Lung microvascular endothelial cell (primary cell): Measurements from ENCODE around the gene DIP2A. TPM values are rescaled to one million over a fixed set of nuclear protein-coding genes. Genes with fewer than 3 reads are reported as not detected.
A peak's percentile ranks its signal among the peaks of the same experiment; 100 is the strongest.

Experiments used
- DNase-seq, 2 donors: peaks; one replicate each; pipeline versions ENCODE4 v3.0.0 to v3.0.0-alpha.2; 2010; ENCODE audit warnings: low read depth in 2 of 2
- total RNA-seq: library from RNA; depleted of rRNA; stranded (reverse); fragments of >200 nt; gene quantifications from 2 replicates; pipeline ENCODE4 v1.2.1, GENCODE V29; 2014

The DIP2A gene
- total RNA-seq, 1 donor from 2014 or later, result 29.8 TPM

DNA sequence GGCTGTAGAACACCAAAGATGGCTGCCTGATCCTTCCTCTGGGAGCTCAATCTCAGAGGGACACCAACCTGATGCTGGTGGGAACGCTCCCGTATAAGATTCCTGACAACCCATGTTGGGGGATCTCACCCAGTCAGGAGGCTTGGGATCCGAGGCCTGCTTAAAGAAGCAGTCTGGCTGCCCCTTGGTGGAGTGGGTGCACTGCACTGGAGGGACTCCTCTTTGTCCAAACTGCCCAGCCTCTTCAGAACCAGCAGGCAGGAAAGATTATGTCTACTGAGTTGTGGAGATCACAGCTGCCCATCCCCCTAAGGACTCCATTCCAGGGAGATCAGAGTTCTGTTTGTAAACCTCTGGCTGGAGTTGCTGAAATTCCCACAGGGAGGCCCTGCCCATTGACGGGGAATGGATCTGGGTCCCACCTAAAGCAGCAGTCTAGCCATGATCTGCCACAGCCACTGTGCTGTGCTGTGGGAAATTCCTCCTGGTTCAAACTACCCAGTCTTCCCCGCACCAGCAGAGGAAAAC is 123.2 kb downstream of the DIP2A start:
- DNase-seq, result no peak

DNA sequence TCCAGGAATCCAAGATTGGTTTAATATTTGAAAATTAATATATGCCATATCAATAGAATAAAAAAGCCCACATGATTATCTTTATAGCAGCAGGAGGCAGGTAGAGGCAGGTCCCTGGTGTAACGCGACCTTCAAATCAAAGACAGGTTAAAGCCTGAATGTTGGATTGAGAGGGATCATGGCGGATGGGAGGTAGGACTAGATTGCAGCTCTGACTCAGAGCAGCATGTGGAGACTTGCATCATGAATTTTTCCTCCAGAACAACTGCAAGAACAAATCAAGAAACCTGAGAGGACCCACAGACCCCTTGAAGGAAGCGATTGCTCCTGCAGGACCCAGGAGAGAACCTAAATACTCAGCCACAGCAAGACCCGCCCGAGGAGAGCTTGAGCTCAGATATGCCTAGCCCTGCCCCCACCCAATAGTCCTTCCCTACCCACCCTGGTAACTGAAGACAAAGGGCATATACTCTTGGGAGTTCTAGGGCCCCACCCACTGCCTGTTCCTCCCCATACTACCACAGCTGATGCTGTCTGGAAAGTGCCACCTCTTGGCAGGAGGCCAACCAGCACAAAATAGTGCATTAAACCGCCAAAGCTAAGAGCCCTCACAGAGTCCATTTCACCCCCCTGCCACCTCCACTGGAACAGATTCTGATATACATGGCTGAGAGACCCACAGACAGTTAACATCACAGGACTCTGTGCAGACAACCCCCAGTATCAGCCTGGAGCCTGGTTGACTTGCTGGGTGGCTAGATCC is 126.7 kb downstream of the DIP2A start:
- no peak for DNase-seq

DNA sequence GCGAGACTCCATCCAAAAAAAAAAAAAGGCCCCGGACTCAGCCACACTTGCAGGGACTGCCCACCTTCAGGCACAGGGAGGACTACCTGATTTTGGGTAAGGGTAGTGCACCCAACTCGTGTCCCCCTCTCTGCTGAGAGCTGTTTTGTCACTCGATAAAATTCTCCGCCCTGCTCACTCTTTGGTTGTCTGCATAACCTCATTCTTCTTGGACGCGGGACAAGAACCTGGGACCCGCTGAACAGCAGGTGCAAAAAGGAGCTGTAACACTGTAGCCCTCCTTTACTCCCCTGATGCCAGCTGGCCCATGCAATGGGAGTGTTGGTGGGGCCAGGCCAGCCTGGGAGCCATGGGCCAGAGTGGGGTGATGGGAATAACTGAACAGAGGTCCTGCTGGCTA is 135.6 kb downstream of the DIP2A start:
- DNase-seq, result peak in 1 of 2 donors; percentile 12

DNA sequence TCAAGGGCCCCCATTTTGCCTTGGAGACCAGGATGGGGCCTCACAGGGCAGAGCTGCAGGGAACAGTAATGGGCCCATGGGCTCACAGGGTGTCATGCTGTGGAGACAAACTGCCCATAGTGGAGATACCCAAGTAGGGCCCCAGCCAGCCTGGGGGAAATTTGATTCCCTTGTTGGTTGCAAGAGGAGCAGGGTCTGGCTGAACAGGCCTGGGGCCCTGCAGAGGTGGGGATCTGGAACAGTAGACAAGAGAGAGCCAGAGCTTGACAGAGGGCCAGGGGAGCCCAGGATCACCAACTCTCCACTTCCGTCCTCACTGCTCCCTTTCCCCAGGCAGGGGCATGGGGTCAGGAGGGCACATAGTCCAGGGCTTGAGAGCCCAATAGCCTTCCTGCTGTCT is 137.5 kb downstream of the DIP2A start:
- DNase-seq, result no peak

DNA sequence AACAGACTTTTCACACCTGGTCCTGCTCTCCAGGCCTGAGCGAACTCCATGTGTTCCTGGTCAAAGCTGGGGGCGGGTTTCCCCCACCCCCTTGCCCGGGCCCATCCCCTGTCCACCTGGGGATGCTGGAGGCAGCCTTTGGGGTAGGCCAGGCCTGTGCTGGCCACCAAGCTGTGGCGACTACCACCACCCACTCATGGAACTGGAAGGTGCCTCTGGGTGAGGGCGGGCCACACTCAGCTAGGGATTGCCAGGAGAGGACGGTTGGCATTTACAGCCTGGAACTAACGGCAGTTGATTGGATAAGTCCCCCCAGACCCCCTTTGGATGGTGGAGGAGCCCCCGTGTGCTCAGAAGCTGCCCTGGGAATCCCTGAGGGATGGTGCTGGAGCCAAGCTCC is 138.3 kb downstream of the DIP2A start:
- DNase-seq, result no peak

DNA sequence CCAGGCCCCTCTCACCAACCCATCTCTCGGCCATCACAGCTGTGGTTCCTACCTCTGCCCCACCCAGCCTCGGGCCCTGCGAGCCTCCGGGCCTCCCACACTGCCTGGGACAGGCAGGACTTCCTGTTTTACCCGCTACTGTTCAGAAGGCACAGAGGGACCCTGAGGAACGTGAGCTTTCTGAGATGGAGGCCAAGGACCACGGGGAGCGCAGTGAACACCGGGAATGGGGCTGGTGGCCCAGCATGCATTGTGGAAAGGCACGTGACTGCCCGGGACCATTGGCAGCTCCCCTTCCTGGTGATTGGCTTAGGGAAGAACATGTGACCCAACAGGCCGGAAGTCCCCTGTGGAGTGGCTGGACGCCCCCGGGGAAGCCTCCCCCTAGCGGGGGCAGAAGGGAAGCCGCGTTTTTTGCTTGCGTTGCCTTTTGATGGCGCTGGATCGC is 139.2 kb downstream of the DIP2A start:
- no peak for DNase-seq

DNA sequence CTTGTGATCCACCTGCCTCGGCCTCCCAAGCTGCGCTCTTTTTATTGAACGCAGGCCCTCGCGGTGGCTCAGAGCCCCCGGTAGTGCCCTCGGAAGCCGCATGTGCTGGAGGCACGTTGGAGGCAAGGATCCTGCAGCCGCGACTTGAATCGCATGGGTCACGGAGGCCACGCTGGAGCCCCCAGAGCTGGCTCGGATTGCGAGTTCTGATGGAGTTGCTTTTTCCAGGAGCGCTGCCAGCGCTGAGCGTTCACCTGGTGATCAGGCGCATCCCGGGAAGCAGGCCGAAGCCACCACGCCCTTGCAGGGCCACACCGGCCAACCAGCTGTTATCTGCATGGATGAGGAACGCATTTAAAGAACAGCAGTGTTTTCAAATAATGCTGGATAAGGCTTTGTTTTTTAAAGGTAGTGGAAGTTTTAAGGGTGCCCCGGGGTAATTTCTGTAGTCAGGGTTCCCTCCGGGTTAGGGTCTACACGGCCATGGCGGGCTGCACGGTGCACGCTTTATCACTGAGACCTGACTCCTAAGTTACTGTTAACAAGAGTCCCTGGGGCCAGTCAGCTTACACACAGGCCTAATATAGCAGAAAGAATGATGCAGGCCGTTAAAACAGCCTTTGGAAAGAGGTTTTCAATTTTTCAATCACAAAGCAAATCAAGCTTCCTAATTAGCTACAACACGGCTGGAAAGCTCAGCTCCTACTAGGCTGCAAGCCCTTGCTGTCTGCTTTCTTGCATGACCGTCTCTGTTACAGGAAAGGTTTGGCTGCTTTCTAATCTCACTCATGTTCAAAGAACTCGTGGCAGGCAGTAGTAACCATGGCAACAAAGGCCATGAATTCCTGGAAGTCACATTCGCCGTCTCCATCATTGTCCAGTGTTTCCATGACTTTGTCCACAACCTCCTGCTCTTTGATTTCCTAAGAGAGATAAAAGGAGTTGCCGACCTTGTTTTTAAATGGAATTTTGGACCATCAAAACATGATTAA is 140.2 kb downstream of the DIP2A start:
- DNase-seq, result peak; percentile 94 to 95

DNA sequence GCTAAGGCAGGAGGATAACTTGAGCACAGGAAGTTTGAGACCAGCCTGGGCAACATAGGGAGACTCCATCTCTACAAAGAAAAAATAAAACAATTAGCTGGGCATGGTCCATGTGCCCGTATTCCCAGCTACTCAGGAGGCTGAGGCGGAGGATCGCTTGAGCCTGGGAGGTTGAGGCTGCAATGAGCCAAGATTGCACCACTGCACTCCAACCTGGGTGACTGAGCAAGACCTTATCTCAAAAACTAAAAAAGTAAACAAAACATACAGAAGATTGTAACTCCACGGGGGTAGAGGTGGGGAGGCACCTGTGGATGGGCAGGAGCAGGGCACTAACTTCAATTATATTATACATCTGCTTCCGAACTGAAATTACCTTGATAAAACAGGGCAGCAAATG is 141.6 kb downstream of the DIP2A start:
- DNase-seq, result no peak

DNA sequence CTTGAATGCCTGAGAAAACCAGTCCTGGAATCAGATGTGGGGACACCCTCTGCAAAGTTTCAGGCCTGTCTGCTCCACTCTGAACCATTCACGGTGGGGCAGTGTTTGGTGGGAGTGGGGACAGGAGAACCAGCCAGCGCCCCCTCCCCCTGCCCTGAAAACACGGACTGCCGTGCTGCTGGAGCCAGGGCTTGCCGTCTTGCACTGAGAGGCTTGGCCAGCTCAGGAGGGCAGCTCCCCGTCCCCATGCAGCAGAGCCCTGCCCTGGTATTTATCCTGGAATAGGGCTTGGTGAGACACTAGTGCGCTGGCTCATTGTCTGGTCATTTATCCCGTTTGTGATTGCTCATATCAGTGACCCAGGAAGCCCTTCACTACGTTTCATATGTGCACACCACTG is 142.3 kb downstream of the DIP2A start:
- DNase-seq, result no peak

DNA sequence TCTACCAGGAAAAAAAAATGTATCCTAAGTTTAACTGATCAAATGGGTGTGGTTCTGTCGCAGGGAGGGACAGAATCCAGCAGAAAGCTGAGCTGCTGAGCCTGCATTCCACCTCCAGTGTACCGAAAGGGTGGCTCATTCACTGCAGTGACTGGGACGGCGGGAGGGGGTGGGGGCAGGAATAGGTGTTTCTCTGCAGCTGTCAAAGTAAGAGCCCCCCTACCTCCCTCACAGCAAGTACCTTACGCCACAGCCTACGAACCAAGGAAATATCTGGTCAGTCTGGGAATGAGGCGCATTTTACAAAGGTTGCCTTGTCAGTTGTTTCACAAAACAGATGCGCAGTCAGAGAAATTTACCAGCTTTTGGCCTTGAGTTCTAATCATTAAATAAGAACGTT is 144.5 kb downstream of the DIP2A start:
- DNase-seq, result no peak

DNA sequence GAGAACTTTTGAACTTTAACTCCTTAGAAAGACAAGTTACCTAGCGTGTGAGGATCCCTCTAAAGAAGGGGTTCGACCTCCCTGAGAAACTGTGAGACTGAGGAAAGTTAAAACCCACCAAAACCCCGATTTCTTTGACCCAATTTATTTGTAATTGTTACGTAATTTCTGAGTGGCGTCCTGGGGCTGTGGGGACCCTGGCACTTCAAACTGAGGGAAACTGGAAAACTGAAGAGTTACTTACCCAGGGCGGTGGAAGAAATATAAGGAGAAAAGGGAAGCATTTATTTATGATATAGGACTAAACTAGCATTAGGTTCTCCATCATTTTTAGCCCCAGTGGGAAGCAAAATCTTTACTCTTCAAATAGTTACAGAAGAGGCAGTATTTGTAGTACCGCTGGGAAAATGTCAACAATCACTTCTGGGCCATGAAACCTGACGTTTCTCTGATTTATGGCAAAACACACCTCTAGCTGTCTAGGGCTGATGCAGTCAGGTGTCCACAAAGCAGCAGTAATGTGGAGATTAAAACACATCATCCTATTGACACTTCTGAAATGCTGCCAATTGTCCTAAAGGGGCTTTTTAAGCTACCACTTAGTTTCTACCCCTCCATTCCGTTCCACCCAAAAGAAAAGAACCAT is 145.8 kb downstream of the DIP2A start:
- DNase-seq, result no peak

DNA sequence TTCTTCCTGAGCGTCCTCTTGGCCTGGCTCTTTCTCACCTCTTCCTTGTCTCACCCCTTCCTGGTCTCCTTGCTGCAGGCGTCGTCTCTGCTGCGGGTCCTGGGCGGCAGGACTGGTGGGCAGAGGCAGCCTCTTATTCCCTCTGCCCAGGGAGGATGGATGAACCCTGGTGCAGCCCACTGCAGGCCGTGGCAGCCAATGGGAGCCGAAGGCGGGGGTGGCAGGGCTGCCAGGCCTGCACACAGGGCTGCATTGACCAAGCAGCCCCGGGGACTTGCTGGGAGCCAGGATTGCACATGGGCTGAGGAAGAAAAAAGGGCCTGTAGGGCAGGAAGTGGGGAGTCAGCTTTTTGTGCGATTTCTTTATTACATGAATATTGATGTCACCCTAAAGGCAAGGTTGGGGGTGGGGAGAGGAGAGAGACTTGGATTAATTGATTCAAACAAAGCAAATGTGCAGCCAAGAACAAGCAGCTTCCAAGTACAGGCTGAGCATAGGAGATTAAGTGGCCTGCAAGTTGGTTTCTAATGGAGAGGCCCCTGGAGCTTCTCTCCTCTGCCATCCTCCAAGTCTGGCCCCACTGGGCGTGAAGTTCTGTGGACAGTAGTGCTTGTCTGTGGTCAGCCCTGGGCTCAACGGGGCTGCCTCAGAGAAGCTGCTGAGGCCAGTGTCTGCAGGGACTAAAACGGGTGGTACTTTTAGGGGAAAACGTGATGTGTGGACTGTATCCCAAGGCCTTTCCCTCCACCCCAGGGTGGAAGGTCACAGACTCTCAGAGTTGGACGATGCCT is 146.5 kb downstream of the DIP2A start, which contains the start of gene S100B:
Gene S100B, minus strand, starts transcription at position 108 of the 792 bp plus-strand sequence. CDS start 2,667 bp downstream, outside the sequence.
- DNase-seq, result no peak

DNA sequence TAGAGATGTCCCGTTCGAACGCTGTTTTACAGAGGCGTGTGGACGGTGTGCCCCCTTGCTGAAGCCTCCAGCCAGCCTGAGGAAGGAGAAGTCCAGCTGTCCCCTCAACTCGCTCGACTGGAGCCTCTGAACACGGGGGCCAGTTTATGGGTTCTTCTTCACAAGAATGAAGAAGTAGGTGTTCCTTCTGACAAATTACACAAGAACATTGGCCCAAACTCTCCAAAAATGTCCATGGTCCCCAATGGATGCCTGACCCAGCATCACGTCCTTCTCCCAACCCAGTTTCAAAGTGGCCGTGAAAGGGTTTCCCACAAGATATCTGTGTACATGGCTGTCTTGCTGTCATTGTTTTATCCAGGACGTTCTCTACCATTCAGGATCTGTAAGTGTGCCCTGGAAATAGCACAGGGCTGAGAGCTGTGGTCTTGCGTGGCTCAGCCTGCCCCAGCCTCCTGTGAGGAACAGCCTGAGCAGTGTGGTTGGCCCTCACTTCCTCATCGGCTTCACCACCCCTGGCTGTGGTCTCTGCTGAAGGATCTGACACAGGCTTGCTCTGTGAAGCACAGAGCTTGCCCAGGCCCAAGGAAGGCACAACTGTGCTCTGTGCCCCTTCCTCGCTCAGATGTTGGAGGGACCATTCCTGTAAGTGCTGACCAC is 147.2 kb downstream of the DIP2A start:
- no peak for DNase-seq

DNA sequence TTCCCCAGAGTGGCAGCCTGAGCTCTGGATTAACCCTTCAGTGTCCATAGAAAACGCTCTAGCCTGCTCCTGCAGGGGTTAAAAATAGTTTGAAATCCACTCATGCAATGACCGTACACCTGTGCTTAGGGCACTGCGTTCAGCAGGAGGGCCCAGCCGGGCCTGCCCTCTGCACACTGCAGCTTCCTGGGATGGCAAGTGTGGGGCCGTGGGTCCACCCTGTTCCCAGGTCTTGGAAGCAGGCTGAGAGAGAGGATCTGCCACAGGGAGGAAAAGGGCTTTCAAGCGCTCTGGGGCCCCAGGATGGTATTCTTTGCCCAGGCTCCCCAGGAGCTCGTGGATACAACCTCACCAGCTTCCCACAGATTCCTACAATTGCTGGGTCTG is 147.7 kb downstream of the DIP2A start:
- DNase-seq, result no peak

DNA sequence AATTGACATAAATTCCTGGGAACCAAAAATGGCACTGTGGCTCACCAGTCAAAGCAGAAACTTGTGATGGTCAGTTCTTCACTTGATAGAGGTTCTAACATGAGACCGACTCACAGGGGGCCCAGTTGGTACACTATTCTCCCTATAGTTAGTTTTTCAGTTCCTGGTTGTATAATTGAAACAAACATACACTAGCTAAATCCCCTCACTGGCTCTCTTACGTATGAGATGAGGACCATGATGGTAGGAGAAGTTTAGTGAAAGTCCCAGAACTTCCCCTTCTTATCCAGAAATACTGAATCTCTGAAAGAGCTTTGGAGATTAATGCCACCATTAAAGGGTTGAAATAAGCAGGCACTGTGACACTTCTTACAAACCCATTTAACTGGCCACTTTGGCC is 148.9 kb downstream of the DIP2A start:
- no peak for DNase-seq

DNA sequence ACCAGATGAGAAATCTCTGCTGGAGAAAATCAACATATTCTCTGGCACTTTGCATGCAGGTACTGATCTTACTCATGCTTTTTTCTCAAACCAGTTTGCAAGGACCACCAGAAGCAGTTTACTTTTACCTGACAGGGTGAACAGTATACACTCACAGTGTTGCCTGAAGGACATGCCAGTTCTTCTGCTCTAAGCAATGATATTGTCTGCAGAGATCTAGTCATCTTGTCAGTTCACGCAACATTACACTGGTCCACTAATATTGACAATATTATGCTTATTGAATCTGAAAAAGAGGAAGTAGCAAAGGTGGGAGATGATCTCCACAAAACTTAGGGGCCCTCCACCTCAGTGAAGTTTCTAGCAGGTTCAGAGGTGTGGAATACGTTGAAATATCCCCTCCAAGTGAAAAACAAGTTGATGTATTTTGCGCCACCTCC is 150.0 kb downstream of the DIP2A start:
- no peak for DNase-seq

DNA sequence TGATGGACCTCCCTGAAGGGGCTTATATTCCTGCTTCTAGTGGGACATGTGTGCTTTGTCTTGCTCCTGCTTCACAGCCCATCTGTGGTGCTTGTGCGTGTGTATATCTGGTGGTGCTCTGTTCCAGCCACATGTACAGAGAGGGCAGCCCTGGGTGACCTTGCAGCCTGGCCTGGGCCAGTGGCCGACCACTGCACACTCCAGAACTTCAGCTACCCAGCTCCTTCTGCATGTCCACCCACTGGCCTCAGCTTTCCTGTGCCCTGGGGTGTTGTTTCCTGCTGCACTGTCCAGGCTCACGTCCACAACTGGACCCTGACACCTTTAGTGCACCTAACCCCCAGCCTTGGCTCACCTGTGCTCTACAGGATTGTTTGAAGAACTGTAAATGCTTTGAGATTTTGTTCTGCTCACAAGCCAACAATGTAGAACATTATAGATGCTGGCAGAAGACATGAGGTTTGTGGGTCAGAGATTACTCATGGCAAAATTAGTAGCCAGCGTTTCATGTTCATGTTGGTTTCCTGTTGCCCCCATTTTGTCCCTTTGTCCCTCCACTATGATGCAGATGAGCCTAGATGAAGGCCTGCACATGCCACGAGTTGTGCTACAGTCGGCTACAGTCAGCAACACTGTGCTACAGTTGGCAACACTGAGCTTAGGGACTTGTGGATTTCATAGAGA is 151.5 kb downstream of the DIP2A start:
- no peak for DNase-seq

DNA sequence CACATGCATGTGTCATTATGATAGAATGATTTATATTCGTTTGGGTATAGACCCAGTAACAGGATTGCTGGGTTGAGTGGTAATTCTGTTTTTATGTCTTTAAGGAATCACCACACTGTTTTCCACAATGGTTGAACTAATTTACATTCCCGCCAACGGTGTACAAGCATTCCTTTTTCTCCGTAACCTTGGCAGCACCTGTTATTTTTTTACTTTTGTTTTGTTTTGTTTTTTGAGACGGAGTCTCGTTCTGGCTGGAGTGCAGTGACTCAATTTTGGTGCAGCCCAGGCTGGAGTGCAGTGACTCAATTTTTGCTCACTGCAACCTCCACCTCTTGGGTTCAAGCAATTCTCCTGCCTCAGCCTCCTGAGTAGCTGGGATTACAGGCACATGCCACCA is 154.7 kb downstream of the DIP2A start:
- DNase-seq, result no peak

DNA sequence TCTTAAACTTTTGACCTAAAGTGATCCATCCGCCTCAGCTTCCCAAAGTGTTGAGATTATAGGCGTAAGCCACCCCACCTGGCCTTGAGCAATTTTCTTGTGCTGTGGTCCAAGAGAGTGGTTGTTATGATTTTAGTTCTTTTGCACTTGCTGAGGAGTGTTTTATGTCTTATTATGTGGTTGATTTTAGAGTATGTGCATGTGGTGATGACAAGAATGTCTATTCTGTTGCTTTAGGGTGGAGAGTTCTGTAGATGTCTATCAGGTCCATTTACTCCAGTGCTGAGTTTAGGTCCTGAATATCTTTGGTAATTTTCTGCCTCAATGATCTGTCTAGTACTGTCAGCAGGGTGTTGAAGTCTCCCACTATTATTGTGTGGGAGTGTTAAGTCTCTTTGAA is 157.4 kb downstream of the DIP2A start:
- no peak for DNase-seq

DNA sequence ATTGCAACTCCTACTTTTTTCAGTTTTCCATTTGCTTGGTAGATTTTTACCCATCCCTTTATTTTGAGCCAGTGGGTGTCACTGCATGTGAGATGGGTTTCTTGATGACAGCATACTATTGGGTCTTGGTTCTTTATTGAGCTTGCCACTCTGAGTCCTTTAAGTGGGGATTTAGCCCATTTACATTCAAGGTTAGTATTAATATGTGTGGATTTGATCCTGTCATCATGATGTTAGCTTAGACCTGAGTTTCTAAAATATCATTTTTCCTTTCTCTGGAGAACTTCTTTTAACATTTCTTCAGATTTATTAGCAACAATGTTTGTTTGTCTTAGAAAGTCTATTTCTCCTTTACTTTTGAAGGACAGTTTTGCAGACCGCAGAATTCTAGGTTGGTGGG is 158.0 kb downstream of the DIP2A start:
- DNase-seq, result no peak
